ENCODE data around the gene FAM237A.

Gene FAM237A

DNA sequence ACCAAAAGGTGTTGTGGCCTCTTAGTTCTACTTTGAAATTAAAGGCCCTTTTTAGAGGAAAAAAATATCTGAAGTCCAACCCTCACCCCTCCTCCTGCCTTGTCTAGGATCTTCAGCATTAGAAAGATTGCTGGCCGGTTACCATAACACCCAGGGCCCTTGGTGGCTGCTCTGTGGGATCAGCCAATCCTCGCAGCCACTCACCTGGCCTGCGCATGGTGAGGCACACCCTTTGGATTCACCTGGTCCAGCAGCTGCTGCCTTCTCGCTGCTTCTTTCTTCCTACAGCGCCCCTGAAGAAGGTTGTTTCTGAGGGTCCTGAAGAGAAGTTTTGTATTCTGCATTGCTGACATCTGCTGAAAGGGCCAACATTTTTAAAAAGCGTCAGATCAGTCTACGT is 50.7 kb downstream of the FAM237A start:
- no peak for DNase-seq

DNA sequence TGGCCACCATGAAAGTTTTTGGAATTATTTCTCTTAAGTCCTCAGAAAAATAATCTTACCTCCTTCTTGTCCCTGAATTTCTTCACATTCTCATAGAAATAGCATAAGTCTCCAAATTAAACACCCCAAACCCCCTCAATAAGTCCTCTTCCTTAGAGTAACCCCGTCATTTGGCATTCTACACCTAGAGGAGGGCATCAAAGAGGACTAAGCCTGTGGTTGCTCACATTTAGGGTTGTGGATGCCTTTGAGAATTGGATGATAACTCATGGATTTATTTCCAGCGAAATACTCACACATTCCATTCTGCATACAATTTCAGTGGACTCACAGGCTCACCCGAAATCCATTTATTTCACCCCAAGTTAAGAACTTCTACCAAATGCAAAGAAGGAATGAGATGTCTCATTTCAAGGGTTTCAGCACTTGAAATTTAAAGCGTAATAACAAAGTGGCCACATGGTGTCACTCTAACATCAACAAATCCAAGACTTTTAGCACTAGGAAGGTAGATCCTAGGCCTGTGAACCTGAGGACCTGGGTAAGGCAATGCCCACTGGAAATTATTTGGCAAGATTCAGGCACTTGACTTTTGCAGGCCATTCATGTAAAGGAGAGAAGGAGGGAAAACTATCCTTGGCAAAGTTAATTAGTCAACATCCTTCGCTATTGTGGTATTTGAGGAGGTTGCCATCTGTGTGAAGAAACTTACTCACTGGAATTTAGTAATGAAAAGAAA is 51.3 kb downstream of the FAM237A start:
- no peak for DNase-seq

DNA sequence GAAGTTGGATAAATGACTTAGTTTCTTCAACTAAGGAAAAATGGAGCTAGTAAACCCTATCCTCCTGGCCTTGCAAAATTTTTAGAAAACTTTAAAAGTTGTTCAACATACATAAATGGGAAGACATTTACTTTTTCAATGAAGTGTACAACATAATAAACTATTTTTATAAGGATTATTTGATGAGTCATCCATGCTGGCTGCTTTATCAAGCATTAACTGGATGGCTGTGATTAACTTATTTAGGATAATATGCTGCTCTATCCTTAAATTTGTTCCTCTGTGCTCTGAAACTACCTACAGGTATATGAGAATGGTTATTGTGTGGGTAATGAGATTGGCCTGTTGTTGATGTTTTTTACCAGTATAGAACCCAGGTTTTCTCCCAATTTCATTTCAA is 54.6 kb downstream of the FAM237A start:
- DNase-seq = no peak

DNA sequence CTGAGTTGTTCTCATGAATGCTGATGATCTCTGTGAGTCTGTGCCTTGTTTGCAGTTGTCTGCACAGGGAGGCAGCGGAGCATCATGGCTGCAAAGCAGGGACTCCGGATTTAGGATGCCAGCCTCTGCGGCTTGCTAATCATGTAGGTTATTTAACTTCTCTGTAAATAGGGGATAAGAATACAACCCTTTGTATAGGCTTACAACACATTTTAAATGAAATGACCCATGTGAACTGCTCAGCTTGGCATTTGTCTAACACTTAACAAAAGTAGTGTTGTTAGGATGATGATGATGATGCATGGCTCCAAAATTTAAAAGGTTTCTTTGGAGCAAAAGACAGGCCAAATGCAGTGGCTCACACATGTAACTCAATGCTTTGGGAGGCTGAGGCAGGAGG is 56.5 kb downstream of the FAM237A start:
- no peak for DNase-seq
